Choroid plexus epithelial cell (primary cell): ENCODE results near the gene FUBP3.

Experiments used
- DNase-seq: peaks from one replicate; pipeline ENCODE4 v3.0.0-alpha.2; 2010; ENCODE audit warnings: low read depth
- H3K4me3 ChIP-seq: 2 replicates; pipeline ENCODE4 v1.5.1; 2011; ENCODE audit warnings: low read depth, mild to moderate bottlenecking, control low read depth, low read length, moderate library complexity
- CTCF ChIP-seq: conservative IDR thresholded peaks from 2 replicates; pipeline ENCODE4 v1.5.1; 2011; ENCODE audit warnings: low read depth, mild to moderate bottlenecking, control low read depth, inconsistent platforms, low read length, moderate library complexity

Gene FUBP3

GRCh38 chr9:130629443-130630070, 50.2 kb downstream of the FUBP3 start:
- DNase-seq = no peak
- no peak overlapping the region for H3K4me3 ChIP-seq
- no peak for TF ChIP-seq CTCF

- no peak for TF ChIP-seq CTCF
- H3K4me3 ChIP-seq = no peak overlapping the region
- no peak for DNase-seq
Measured at GRCh38 chr9:130630071-130630450, 50.7 kb downstream of the FUBP3 start.

GRCh38 chr9:130630506-130631330, 51.3 kb downstream of the FUBP3 start:
- no peak overlapping the region for H3K4me3 ChIP-seq
- TF ChIP-seq CTCF = no peak
- no peak for DNase-seq

- TF ChIP-seq CTCF = no peak
- no peak overlapping the region for H3K4me3 ChIP-seq
- DNase-seq = no peak
Measured at GRCh38 chr9:130631331-130632080, 52.1 kb downstream of the FUBP3 start.

GRCh38 chr9:130632081-130632710, 52.8 kb downstream of the FUBP3 start:
- no peak for DNase-seq
- no peak overlapping the region for H3K4me3 ChIP-seq
- no peak for TF ChIP-seq CTCF

GRCh38 chr9:130632841-130633240, 53.5 kb downstream of the FUBP3 start:
- H3K4me3 ChIP-seq = no peak overlapping the region
- DNase-seq = no peak
- TF ChIP-seq CTCF = no peak
